Kidney (tissue), 14 donors: ENCODE data around the gene SLC66A2. TPM values are rescaled to one million over a fixed set of nuclear protein-coding genes. Genes with fewer than 3 reads are reported as not detected.

Experiments
- DNase-seq, 5 donors: peaks; one replicate each; pipeline ENCODE4 v3.0.0-alpha.2; 2013 to 2020
- FAIRE-seq: peaks from 2 replicates; lab custom pipeline; 2012; peaks lifted over from hg19 to GRCh38; lab: Jason Lieb, UNC
- H3K27ac ChIP-seq, 2 donors: one replicate each; pipeline ENCODE4 v1.7.0; 2013; ENCODE audit warnings: low read depth in 2 of 2, low read length in 2 of 2, inconsistent platforms in 1 of 2
- H3K27me3 ChIP-seq: one replicate; pipeline ENCODE4 v1.7.1; 2013; ENCODE audit warnings: low read length, inconsistent platforms; ENCODE audit not compliant: control insufficient read depth, insufficient read depth
- H3K36me3 ChIP-seq, 3 donors: one replicate each; pipeline versions ENCODE4 v1.7.0 to v1.7.1; 2013; ENCODE audit warnings: low read length in 3 of 3, control low read depth in 1 of 3, inconsistent platforms in 1 of 3; ENCODE audit not compliant: insufficient read depth in 3 of 3, control insufficient read depth in 2 of 3
- H3K4me1 ChIP-seq, 3 donors: one replicate each; pipeline versions ENCODE4 v1.7.0 to v1.7.1; 2013; ENCODE audit warnings: low read length in 3 of 3, inconsistent platforms in 1 of 3, low read depth in 1 of 3; ENCODE audit not compliant: control insufficient read depth in 2 of 3, insufficient read depth in 2 of 3
- H3K4me3 ChIP-seq, 3 donors: one replicate each; pipeline versions ENCODE4 v1.7.0 to v1.8.1; 2013; ENCODE audit warnings: low read length in 3 of 3, control low read depth in 1 of 3, inconsistent platforms in 1 of 3
- H3K9ac ChIP-seq, 3 donors: one replicate each; pipeline versions ENCODE4 v1.7.0 to v1.7.1; 2013; ENCODE audit warnings: low read length in 3 of 3, control low read depth in 1 of 3, inconsistent platforms in 1 of 3
- H3K9me3 ChIP-seq, 3 donors: one replicate each; pipeline versions ENCODE4 v1.7.0 to v1.7.1; 2013; ENCODE audit warnings: low read length in 3 of 3, control low read depth in 1 of 3, inconsistent platforms in 1 of 3; ENCODE audit not compliant: control insufficient read depth in 2 of 3, insufficient read depth in 1 of 3
- intact Hi-C: fragments of 100-400 bp; cut with DNase I; formaldehyde crosslinking; loops from one replicate; pipeline ENCODE4 v1.11.1; 2022
- polyA plus RNA-seq: library from polyadenylated mRNA; stranded (reverse); fragments of 350-450 nt; fragmentation: Illumina TruSeq; extraction: RNeasy Lipid Tissue Mini Kit (QIAGEN cat#74804); gene quantifications from one replicate; pipeline ENCODE4 v1.2.3, GENCODE V29; 2014; ENCODE audit warnings: low read depth, low replicate concordance; ENCODE audit not compliant: insufficient read depth
- total RNA-seq: library from RNA; stranded (reverse); fragmentation: NEBNext Ultra II Directional; extraction: Animal tissue kit (Norgen Biotek cat#: 25700); gene quantifications from one replicate; pipeline ENCODE4 v1.2.1, GENCODE V29; 2021
- TF ChIP-seq, protein P1 (sequence below): IDR thresholded peaks from 3 replicates; pipeline ENCODE4 v1.5.1; 2012; ENCODE audit warnings: mild to moderate bottlenecking, moderate library complexity, borderline replicate concordance; ENCODE audit not compliant: insufficient read depth; ENCODE audit errors: extremely low read depth
- donor health status: control.
- donor health status: control.
- donor health status: control.
- donor health status: control.
- donor health status: control.
- donor health status: DM: yes; HTN: yes; CAD: no.
- donor health status: Normal renal cell carcinoma (clear cell type).

Gene SLC66A2
- total and polyA plus RNA-seq, 2 donors from 2014 or later, result 41.9 to 45.5 TPM

DNA sequence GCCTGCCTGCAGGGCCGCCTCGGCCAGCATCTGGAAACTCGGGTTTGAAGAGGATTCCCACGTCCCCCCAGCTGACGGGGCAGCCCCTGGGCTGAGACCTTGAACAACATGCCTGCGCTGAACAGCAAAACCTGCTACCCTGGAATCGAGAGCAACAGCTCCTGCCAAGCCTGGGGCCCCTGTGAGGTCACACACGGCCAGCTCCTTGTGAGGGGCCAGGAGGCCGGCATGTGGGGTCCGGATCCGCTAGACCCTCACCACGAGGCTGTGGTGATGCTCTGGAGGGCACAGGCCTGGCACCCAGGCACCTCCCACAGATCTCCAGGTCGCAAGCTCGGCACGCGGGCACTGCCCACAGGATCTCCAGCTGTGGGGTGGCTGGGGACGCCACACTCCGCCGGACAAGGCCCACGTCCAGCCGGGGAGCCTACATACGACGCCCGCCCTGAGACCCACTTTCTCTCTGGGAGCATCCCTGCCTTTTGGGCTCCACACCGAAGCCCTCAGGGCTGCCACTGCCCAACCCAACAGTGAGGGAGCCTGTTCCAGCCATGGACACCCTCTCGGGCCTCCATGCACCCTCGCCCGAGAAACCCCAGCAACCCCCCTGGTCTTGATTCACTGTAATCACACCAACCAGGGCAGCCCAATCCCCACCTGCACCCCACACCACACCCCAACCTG, 34.1 kb downstream of the SLC66A2 start:
- Histone ChIP-seq H3K9ac (no peak overlapping the region), H3K4me3 (no peak overlapping the region), H3K27me3 (no peaks in the 10 kb centered on the region), H3K27ac (no peak overlapping the region), H3K36me3 (peaks cover 0 to 19% (median 11%) of the 10 kb centered on the region in 3 donors), H3K9me3 (peaks cover 0 to 4% (median 0%) of the 10 kb centered on the region in 3 donors), H3K4me1 (no peaks in the 10 kb centered on the region)
- intact Hi-C loops, result no loop called here
- DNase-seq (peak in 1 of 5 donors; percentile 61), FAIRE-seq (no peak)
- TF ChIP-seq, protein P1, sequence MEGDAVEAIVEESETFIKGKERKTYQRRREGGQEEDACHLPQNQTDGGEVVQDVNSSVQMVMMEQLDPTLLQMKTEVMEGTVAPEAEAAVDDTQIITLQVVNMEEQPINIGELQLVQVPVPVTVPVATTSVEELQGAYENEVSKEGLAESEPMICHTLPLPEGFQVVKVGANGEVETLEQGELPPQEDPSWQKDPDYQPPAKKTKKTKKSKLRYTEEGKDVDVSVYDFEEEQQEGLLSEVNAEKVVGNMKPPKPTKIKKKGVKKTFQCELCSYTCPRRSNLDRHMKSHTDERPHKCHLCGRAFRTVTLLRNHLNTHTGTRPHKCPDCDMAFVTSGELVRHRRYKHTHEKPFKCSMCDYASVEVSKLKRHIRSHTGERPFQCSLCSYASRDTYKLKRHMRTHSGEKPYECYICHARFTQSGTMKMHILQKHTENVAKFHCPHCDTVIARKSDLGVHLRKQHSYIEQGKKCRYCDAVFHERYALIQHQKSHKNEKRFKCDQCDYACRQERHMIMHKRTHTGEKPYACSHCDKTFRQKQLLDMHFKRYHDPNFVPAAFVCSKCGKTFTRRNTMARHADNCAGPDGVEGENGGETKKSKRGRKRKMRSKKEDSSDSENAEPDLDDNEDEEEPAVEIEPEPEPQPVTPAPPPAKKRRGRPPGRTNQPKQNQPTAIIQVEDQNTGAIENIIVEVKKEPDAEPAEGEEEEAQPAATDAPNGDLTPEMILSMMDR, result no peak

DNA sequence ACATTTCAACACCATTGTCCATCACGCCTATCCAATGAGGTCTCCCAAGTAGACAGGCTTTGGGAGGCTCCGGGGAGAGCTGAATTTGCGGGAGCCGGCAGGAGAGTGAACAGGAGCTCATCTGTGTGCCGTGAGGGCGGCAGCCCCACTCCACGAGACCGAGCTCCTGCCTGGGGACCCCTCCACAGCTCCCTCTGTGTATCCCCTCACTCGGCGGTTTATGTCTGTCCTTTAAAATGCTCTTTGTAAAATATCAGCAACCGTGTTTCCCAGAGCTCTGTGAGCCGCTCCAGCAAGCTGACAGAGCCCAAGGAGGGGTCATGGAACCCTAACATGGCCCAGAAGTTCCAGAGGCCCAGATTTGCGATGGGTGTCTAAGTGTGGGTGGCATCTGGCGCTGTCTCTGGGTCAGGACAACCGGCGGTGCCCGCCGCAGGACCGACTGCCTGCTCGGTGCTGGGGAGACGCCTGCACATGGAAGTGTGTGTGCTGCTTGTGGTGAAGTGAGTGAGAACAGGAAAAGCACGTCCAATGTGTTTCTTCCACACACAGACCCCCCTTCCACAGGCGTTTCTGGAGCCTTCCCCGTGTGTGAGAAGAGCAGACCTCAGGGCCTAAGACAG, 34.8 kb downstream of the SLC66A2 start:
- FAIRE-seq (no peak), DNase-seq (peak in 1 of 5 donors; percentile 46)
- Histone ChIP-seq H3K9ac (no peak overlapping the region), H3K27ac (no peak overlapping the region), H3K4me3 (no peak overlapping the region), H3K27me3 (no peaks in the 10 kb centered on the region), H3K9me3 (peaks cover 0 to 4% (median 0%) of the 10 kb centered on the region in 3 donors), H3K36me3 (peaks cover 0 to 17% (median 11%) of the 10 kb centered on the region in 3 donors), H3K4me1 (no peaks in the 10 kb centered on the region)
- intact Hi-C loops, result no loop called here
- TF ChIP-seq, protein P1, result no peak

DNA sequence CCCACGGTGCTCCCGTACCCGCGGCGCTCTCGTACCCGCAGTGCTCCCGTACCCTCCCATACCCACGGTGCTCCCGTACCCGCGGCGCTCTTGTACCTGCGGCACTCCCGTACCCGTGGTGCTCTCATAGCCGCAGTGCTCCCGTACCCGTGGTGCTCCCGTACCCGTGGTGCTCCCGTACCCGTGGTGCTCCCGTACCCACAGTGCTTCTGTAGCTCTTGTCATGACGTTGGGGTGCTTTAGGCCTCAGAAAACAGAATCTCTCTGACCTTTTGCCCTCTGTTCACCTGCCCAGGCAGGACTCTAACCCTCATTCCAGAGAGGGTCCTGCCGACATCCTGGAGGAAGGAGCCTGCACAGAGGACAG, 35.3 kb downstream of the SLC66A2 start:
- no peak overlapping the region for H3K27ac ChIP-seq
- no peak overlapping the region for H3K9ac ChIP-seq
- DNase-seq, result peak in 1 of 5 donors; percentile 61
- TF ChIP-seq, protein P1, result no peak
- FAIRE-seq, result no peak
- H3K4me1 ChIP-seq, result no peaks in the 10 kb centered on the region
- H3K36me3 ChIP-seq, result peaks cover 0 to 17% (median 11%) of the 10 kb centered on the region in 3 donors
- no peaks in the 10 kb centered on the region for H3K27me3 ChIP-seq
- no peak overlapping the region for H3K4me3 ChIP-seq
- intact Hi-C loops, result no loop called here
- peaks cover 0 to 4% (median 0%) of the 10 kb centered on the region in 3 donors for H3K9me3 ChIP-seq
